Measurements from ENCODE around the gene NR2E3. TPM values are rescaled to one million over a fixed set of nuclear protein-coding genes. Genes with fewer than 3 reads are reported as not detected.
A peak's percentile ranks its signal among the peaks of the same experiment; 100 is the strongest.

Gene NR2E3
- total and polyA plus RNA-seq, 4 donors = 0.06 to 0.80 (median 0.30) TPM

- Histone ChIP-seq H3K9me3 (ENCODE audit: control insufficient read depth in 4 of 4, insufficient read depth in 3 of 4, low read length in 3 of 4) (peaks cover 0 to 14% (median 9%) of the 10 kb centered on the region in 4 donors), H3K27ac (ENCODE audit: low read depth in 1 of 2, low read length in 1 of 2) (no peak overlapping the region), H3K4me1 (ENCODE audit: control insufficient read depth in 5 of 5, insufficient read depth in 5 of 5, low read length in 5 of 5) (peaks cover 0 to 34% (median 0%) of the 10 kb centered on the region in 5 donors), H3K36me3 (ENCODE audit: control insufficient read depth in 4 of 4, insufficient read depth in 4 of 4, low read length in 4 of 4) (peaks cover 15 to 37% (median 26%) of the 10 kb centered on the region in 4 donors), H3K4me3 (no peak overlapping the region), H3K9ac (ENCODE audit: insufficient read depth in 1 of 2, low read length in 2 of 2) (no peak overlapping the region), H3K27me3 (ENCODE audit: control insufficient read depth in 3 of 3, insufficient read depth in 3 of 3, low read length in 2 of 3) (no peaks in the 10 kb centered on the region)
- no peak for TF ChIP-seq CTCF (IDR thresholded peaks at IDR 0.05; ENCODE audit: control extremely low read depth, extremely low read depth)
- DNase-seq = no peak
- ATAC-seq (ENCODE audit: insufficient read depth, low FRiP score) = no peak
- WGBS, 2 donors = 92 to 95% methylated on average over 3 of the region's 3 CpGs
Measured at GRCh38 chr15:71822890-71823630, 12.7 kb downstream of the NR2E3 start.

- Histone ChIP-seq H3K4me1 (ENCODE audit: control insufficient read depth in 5 of 5, insufficient read depth in 5 of 5, low read length in 5 of 5) (peaks cover 0 to 34% (median 0%) of the 10 kb centered on the region in 5 donors), H3K9ac (ENCODE audit: insufficient read depth in 1 of 2, low read length in 2 of 2) (no peak overlapping the region), H3K27ac (ENCODE audit: low read depth in 1 of 2, low read length in 1 of 2) (no peak overlapping the region), H3K4me3 (no peak overlapping the region), H3K27me3 (ENCODE audit: control insufficient read depth in 3 of 3, insufficient read depth in 3 of 3, low read length in 2 of 3) (no peaks in the 10 kb centered on the region), H3K36me3 (ENCODE audit: control insufficient read depth in 4 of 4, insufficient read depth in 4 of 4, low read length in 4 of 4) (peaks cover 17 to 41% (median 30%) of the 10 kb centered on the region in 4 donors), H3K9me3 (ENCODE audit: control insufficient read depth in 4 of 4, insufficient read depth in 3 of 4, low read length in 3 of 4) (peaks cover 0 to 14% (median 9%) of the 10 kb centered on the region in 4 donors)
- 75 to 93% methylated on average over 3 of the region's 3 CpGs for WGBS, 2 donors
- ATAC-seq (ENCODE audit: insufficient read depth, low FRiP score) = no peak
- DNase-seq = peak in 2 of 3 donors; percentile 23 to 36
- no peak for TF ChIP-seq CTCF (IDR thresholded peaks at IDR 0.05; ENCODE audit: control extremely low read depth, extremely low read depth)
Measured at GRCh38 chr15:71823801-71824200, 13.4 kb downstream of the NR2E3 start.

GRCh38 chr15:71825021-71825730 lies 14.8 kb downstream of the NR2E3 start:
- ATAC-seq (ENCODE audit: insufficient read depth, low FRiP score) (no peak), DNase-seq (peak; percentile 63 to 87 (median 78))
- Histone ChIP-seq H3K27me3 (ENCODE audit: control insufficient read depth in 3 of 3, insufficient read depth in 3 of 3, low read length in 2 of 3) (no peaks in the 10 kb centered on the region), H3K9ac (ENCODE audit: insufficient read depth in 1 of 2, low read length in 2 of 2) (peak overlapping the region in 1 of 2 donors; percentile 43), H3K4me3 (no peak overlapping the region), H3K36me3 (ENCODE audit: control insufficient read depth in 4 of 4, insufficient read depth in 4 of 4, low read length in 4 of 4) (peaks cover 24 to 47% (median 43%) of the 10 kb centered on the region in 4 donors), H3K27ac (ENCODE audit: low read depth in 1 of 2, low read length in 1 of 2) (no peak overlapping the region), H3K4me1 (ENCODE audit: control insufficient read depth in 5 of 5, insufficient read depth in 5 of 5, low read length in 5 of 5) (peaks cover 0 to 34% (median 0%) of the 10 kb centered on the region in 5 donors), H3K9me3 (ENCODE audit: control insufficient read depth in 4 of 4, insufficient read depth in 3 of 4, low read length in 3 of 4) (peaks cover 0 to 14% (median 8%) of the 10 kb centered on the region in 4 donors)
- no peak for TF ChIP-seq CTCF (IDR thresholded peaks at IDR 0.05; ENCODE audit: control extremely low read depth, extremely low read depth)
- 88 to 92% methylated on average over 4 of the region's 4 CpGs for WGBS, 2 donors

Measured in lung (tissue), 12 donors.